WTC11 (cell line): ENCODE results near the gene TCF7L1. TPM values are rescaled to one million over a fixed set of nuclear protein-coding genes. Genes with fewer than 3 reads are reported as not detected.

ENCODE experiments used
- ATAC-seq: fragments of 200-7000 bp; cut with Tn5 transposase; 2 replicates; pipeline ENCODE4 v1.10.0; 2021; ENCODE audit warnings: mild to moderate bottlenecking, moderate library complexity
- CTCF ChIA-PET: fragments of 300-600 bp; sonication (Branson Sonifier 250); formaldehyde crosslinking; loops from one replicate; lab custom pipeline; 2021; ENCODE audit warnings: antibody characterized with exemption; lab: Charles Lee
- POLR2A ChIA-PET: fragments of 350-600 bp; sonication (Branson Sonifier 250); formaldehyde crosslinking; loops from one replicate; lab custom pipeline; 2021; ENCODE audit warnings: antibody characterized with exemption; lab: Charles Lee
- DNase-seq: peaks from one replicate; pipeline ENCODE4 v3.0.0; 2021; ENCODE audit warnings: low spot score
- H3K27ac Mint-ChIP-seq: 2 replicates; pipeline ENCODE4 v1.8.0; 2021; ENCODE audit warnings: mixed read lengths
- H3K27me3 Mint-ChIP-seq: 2 replicates; pipeline ENCODE4 v1.8.0; 2021; ENCODE audit warnings: low read depth, mild to moderate bottlenecking, moderate library complexity, mixed read lengths
- H3K36me3 Mint-ChIP-seq: 2 replicates; pipeline ENCODE4 v1.8.0; 2021; ENCODE audit warnings: mixed read lengths
- H3K4me1 Mint-ChIP-seq: 2 replicates; pipeline ENCODE4 v1.8.0; 2022; ENCODE audit warnings: mixed read lengths
- H3K4me3 Mint-ChIP-seq: 2 replicates; pipeline ENCODE4 v1.8.0; 2021; ENCODE audit warnings: mild to moderate bottlenecking, moderate library complexity, mixed read lengths
- H3K9me3 Mint-ChIP-seq: 2 replicates; pipeline ENCODE4 v1.8.0; 2021; ENCODE audit warnings: mixed read lengths
- CREM ChIP-seq: sonication (generic); formaldehyde crosslinking; IDR thresholded peaks from 2 replicates; pipeline ENCODE4 v1.8.1; 2022; ENCODE audit warnings: mild to moderate bottlenecking, missing genetic modification reagents, moderate library complexity
- JUN ChIP-seq: sonication (generic); formaldehyde crosslinking; IDR thresholded peaks from 2 replicates; pipeline ENCODE4 v1.8.0; 2023; ENCODE audit warnings: mild to moderate bottlenecking, missing genetic modification reagents
- NFYB ChIP-seq: sonication (generic); formaldehyde crosslinking; conservative IDR thresholded peaks from 2 replicates; pipeline ENCODE4 v1.8.0; 2022; ENCODE audit warnings: low read depth, missing genetic modification reagents
- NR3C1 ChIP-seq: sonication (generic); formaldehyde crosslinking; conservative IDR thresholded peaks from 2 replicates; pipeline ENCODE4 v1.8.1; 2023; ENCODE audit warnings: low read depth, mild to moderate bottlenecking, missing genetic modification reagents
- SMAD3 ChIP-seq: sonication (generic); formaldehyde crosslinking; IDR thresholded peaks from 2 replicates; pipeline ENCODE4 v1.8.0; 2022; ENCODE audit warnings: missing genetic modification reagents, mild to moderate bottlenecking, borderline replicate concordance
- TCF7 ChIP-seq: sonication (generic); formaldehyde crosslinking; IDR thresholded peaks from 2 replicates; pipeline ENCODE4 v1.8.0; 2022; ENCODE audit warnings: mild to moderate bottlenecking, low read depth, missing genetic modification reagents, moderate library complexity
- TEAD4 ChIP-seq: sonication (generic); formaldehyde crosslinking; IDR thresholded peaks from 2 replicates; pipeline ENCODE4 v1.8.0; 2022; ENCODE audit warnings: mild to moderate bottlenecking, missing genetic modification reagents
- TP53 ChIP-seq: sonication (generic); formaldehyde crosslinking; IDR thresholded peaks from 2 replicates; pipeline ENCODE4 v1.8.1; 2023; ENCODE audit warnings: mild to moderate bottlenecking, missing genetic modification reagents
- ZNF263 ChIP-seq: sonication (generic); formaldehyde crosslinking; IDR thresholded peaks from 2 replicates; pipeline ENCODE4 v1.8.1; 2022; ENCODE audit warnings: low read depth, mild to moderate bottlenecking, moderate library complexity, missing genetic modification reagents
- ZNF416 ChIP-seq: fragments of 250-450 bp; sonication (Bioruptor Pico); IDR thresholded peaks from 2 replicates; pipeline ENCODE4 v1.9.0; 2021; ENCODE audit warnings: mild to moderate bottlenecking, inconsistent platforms
- total RNA-seq: library from RNA; stranded (reverse); gene quantifications from 3 replicates; pipeline ENCODE4 v1.2.3, GENCODE V29; 2021
- TF ChIP-seq, protein P1 (sequence below): sonication (generic); formaldehyde crosslinking; IDR thresholded peaks from 2 replicates; pipeline ENCODE4 v1.8.1; 2022; ENCODE audit warnings: missing genetic modification reagents, borderline replicate concordance
- TF ChIP-seq, protein P2 (sequence below): sonication (generic); formaldehyde crosslinking; IDR thresholded peaks from 2 replicates; pipeline ENCODE4 v1.8.0; 2022; ENCODE audit warnings: mild to moderate bottlenecking, missing genetic modification reagents
- TF ChIP-seq, protein P3 (sequence below): sonication (generic); formaldehyde crosslinking; IDR thresholded peaks from 2 replicates; pipeline ENCODE4 v1.8.0; 2023; ENCODE audit warnings: missing genetic modification reagents, mild to moderate bottlenecking, borderline replicate concordance
- TF ChIP-seq, protein P4 (sequence below): fragments of 250-450 bp; sonication (Bioruptor Pico); IDR thresholded peaks from 2 replicates; pipeline ENCODE4 v1.8.0; 2021; ENCODE audit warnings: mild to moderate bottlenecking
- TF ChIP-seq, protein P5 (sequence below): sonication (generic); formaldehyde crosslinking; conservative IDR thresholded peaks from 2 replicates; pipeline ENCODE4 v1.8.1; 2022; ENCODE audit warnings: mild to moderate bottlenecking, missing genetic modification reagents
- TF ChIP-seq, protein P6 (sequence below): sonication (generic); formaldehyde crosslinking; IDR thresholded peaks from 2 replicates; pipeline ENCODE4 v1.8.1; 2023; ENCODE audit warnings: mild to moderate bottlenecking, missing genetic modification reagents, moderate library complexity
- TF ChIP-seq, protein P7 (sequence below): fragments of 250-450 bp; sonication (Bioruptor Pico); IDR thresholded peaks from 2 replicates; pipeline ENCODE4 v1.9.0; 2021; ENCODE audit warnings: mild to moderate bottlenecking, borderline replicate concordance
- TF ChIP-seq, protein P8 (sequence below): fragments of 250-450 bp; sonication (Bioruptor Pico); IDR thresholded peaks from 2 replicates; pipeline ENCODE4 v1.9.0; 2021; ENCODE audit warnings: moderate library complexity, mild to moderate bottlenecking, inconsistent platforms, borderline replicate concordance

The TCF7L1 gene
- total RNA-seq, 1 experiment from 2014 or later, result 104 TPM

DNA sequence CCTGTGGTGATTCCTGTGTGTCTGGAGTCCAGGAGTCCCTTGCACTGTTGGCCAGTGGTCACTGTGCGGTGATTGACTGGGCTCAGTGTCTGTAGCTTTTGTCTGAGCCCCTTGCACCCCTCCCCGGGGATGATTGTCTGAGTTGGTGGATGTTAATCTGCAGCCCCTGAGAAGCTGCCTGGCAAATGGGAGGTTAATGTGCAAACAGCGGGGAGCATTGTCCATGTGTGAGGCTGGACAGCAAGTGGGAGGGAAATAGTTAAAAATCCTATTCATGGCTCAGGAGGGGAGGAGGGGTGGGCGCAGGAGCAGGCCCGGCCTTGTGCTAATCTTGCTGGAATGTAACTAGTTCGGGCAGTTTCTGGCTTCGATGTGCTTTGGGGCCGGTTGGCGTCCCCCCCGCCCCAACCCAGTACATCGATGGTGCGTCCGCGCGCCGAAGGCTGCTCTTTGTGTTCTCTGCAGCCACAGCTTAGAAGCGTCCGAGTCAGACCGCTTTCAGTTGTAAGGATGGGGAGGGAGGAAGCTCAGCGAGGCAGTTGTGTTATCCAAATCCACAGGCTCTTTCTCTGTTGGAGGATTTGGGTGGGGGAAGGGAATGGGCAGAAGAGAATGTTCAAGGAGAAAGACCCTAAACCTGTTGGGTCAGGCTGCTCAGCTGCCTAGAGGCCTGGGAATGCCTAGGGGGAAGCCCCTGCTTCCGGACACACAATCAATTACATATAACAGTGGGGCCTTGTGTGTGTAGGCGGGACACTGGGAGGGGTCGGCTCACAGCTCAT lies 122.8 kb downstream of the TCF7L1 start:
- peak; percentile 61 for ATAC-seq
- no peaks in the 10 kb centered on the region for H3K27me3 Mint-ChIP-seq
- TF ChIP-seq, protein P1, sequence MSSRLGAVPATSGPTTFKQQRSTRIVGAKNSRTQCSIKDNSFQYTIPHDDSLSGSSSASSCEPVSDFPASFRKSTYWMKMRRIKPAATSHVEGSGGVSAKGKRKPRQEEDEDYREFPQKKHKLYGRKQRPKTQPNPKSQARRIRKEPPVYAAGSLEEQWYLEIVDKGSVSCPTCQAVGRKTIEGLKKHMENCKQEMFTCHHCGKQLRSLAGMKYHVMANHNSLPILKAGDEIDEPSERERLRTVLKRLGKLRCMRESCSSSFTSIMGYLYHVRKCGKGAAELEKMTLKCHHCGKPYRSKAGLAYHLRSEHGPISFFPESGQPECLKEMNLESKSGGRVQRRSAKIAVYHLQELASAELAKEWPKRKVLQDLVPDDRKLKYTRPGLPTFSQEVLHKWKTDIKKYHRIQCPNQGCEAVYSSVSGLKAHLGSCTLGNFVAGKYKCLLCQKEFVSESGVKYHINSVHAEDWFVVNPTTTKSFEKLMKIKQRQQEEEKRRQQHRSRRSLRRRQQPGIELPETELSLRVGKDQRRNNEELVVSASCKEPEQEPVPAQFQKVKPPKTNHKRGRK (CRISPR knock-in tag), result no peak
- TF ChIP-seq CREM (CRISPR knock-in tag), result peak; percentile 61; the same call in 1 of the 2 replicates
- TF ChIP-seq SMAD3, result no peak
- TF ChIP-seq, protein P2, sequence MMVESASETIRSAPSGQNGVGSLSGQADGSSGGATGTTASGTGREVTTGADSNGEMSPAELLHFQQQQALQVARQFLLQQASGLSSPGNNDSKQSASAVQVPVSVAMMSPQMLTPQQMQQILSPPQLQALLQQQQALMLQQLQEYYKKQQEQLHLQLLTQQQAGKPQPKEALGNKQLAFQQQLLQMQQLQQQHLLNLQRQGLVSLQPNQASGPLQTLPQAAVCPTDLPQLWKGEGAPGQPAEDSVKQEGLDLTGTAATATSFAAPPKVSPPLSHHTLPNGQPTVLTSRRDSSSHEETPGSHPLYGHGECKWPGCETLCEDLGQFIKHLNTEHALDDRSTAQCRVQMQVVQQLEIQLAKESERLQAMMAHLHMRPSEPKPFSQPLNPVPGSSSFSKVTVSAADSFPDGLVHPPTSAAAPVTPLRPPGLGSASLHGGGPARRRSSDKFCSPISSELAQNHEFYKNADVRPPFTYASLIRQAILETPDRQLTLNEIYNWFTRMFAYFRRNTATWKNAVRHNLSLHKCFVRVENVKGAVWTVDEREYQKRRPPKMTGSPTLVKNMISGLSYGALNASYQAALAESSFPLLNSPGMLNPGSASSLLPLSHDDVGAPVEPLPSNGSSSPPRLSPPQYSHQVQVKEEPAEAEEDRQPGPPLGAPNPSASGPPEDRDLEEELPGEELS (CRISPR knock-in tag), result 0 out of 2 replicates have a peak, but pooled peaks have one; percentile 14
- TF ChIP-seq TCF7 (CRISPR knock-in tag), result no peak
- peak; percentile 79 for TF ChIP-seq TEAD4 (CRISPR knock-in tag)
- TF ChIP-seq, protein P3, sequence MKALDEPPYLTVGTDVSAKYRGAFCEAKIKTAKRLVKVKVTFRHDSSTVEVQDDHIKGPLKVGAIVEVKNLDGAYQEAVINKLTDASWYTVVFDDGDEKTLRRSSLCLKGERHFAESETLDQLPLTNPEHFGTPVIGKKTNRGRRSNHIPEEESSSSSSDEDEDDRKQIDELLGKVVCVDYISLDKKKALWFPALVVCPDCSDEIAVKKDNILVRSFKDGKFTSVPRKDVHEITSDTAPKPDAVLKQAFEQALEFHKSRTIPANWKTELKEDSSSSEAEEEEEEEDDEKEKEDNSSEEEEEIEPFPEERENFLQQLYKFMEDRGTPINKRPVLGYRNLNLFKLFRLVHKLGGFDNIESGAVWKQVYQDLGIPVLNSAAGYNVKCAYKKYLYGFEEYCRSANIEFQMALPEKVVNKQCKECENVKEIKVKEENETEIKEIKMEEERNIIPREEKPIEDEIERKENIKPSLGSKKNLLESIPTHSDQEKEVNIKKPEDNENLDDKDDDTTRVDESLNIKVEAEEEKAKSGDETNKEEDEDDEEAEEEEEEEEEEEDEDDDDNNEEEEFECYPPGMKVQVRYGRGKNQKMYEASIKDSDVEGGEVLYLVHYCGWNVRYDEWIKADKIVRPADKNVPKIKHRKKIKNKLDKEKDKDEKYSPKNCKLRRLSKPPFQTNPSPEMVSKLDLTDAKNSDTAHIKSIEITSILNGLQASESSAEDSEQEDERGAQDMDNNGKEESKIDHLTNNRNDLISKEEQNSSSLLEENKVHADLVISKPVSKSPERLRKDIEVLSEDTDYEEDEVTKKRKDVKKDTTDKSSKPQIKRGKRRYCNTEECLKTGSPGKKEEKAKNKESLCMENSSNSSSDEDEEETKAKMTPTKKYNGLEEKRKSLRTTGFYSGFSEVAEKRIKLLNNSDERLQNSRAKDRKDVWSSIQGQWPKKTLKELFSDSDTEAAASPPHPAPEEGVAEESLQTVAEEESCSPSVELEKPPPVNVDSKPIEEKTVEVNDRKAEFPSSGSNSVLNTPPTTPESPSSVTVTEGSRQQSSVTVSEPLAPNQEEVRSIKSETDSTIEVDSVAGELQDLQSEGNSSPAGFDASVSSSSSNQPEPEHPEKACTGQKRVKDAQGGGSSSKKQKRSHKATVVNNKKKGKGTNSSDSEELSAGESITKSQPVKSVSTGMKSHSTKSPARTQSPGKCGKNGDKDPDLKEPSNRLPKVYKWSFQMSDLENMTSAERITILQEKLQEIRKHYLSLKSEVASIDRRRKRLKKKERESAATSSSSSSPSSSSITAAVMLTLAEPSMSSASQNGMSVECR, result no peak; the same call in 1 of the 2 replicates
- TF ChIP-seq, protein P4, sequence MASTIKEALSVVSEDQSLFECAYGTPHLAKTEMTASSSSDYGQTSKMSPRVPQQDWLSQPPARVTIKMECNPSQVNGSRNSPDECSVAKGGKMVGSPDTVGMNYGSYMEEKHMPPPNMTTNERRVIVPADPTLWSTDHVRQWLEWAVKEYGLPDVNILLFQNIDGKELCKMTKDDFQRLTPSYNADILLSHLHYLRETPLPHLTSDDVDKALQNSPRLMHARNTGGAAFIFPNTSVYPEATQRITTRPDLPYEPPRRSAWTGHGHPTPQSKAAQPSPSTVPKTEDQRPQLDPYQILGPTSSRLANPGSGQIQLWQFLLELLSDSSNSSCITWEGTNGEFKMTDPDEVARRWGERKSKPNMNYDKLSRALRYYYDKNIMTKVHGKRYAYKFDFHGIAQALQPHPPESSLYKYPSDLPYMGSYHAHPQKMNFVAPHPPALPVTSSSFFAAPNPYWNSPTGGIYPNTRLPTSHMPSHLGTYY (CRISPR knock-in tag), result no peak
- TF ChIP-seq NR3C1 (CRISPR knock-in tag), result no peak
- TF ChIP-seq, protein P5, sequence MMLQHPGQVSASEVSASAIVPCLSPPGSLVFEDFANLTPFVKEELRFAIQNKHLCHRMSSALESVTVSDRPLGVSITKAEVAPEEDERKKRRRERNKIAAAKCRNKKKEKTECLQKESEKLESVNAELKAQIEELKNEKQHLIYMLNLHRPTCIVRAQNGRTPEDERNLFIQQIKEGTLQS (CRISPR knock-in tag), result no peak
- no peak for TF ChIP-seq ZNF263
- TF ChIP-seq NFYB, result no peak
- no peak for TF ChIP-seq ZNF416 (CRISPR knock-in tag)
- TF ChIP-seq, protein P6, sequence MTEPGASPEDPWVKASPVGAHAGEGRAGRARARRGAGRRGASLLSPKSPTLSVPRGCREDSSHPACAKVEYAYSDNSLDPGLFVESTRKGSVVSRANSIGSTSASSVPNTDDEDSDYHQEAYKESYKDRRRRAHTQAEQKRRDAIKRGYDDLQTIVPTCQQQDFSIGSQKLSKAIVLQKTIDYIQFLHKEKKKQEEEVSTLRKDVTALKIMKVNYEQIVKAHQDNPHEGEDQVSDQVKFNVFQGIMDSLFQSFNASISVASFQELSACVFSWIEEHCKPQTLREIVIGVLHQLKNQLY (CRISPR knock-in tag), result no peak
- TF ChIP-seq, protein P7, sequence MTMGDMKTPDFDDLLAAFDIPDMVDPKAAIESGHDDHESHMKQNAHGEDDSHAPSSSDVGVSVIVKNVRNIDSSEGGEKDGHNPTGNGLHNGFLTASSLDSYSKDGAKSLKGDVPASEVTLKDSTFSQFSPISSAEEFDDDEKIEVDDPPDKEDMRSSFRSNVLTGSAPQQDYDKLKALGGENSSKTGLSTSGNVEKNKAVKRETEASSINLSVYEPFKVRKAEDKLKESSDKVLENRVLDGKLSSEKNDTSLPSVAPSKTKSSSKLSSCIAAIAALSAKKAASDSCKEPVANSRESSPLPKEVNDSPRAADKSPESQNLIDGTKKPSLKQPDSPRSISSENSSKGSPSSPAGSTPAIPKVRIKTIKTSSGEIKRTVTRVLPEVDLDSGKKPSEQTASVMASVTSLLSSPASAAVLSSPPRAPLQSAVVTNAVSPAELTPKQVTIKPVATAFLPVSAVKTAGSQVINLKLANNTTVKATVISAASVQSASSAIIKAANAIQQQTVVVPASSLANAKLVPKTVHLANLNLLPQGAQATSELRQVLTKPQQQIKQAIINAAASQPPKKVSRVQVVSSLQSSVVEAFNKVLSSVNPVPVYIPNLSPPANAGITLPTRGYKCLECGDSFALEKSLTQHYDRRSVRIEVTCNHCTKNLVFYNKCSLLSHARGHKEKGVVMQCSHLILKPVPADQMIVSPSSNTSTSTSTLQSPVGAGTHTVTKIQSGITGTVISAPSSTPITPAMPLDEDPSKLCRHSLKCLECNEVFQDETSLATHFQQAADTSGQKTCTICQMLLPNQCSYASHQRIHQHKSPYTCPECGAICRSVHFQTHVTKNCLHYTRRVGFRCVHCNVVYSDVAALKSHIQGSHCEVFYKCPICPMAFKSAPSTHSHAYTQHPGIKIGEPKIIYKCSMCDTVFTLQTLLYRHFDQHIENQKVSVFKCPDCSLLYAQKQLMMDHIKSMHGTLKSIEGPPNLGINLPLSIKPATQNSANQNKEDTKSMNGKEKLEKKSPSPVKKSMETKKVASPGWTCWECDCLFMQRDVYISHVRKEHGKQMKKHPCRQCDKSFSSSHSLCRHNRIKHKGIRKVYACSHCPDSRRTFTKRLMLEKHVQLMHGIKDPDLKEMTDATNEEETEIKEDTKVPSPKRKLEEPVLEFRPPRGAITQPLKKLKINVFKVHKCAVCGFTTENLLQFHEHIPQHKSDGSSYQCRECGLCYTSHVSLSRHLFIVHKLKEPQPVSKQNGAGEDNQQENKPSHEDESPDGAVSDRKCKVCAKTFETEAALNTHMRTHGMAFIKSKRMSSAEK, result no peak
- TF ChIP-seq JUN (CRISPR knock-in tag), result no peak
- TF ChIP-seq, protein P8, sequence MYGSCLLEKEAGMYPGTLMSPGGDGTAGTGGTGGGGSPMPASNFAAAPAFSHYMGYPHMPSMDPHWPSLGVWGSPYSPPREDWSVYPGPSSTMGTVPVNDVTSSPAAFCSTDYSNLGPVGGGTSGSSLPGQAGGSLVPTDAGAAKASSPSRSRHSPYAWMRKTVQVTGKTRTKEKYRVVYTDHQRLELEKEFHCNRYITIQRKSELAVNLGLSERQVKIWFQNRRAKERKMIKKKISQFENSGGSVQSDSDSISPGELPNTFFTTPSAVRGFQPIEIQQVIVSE (CRISPR knock-in tag), result no peak
- no peak for TF ChIP-seq TP53 (CRISPR knock-in tag)

More for the DNA sequence above, 122.8 kb downstream of the TCF7L1 start:
- H3K9me3 Mint-ChIP-seq, result no peaks in the 10 kb centered on the region
- H3K4me3 Mint-ChIP-seq, result peak overlapping the region; percentile 68
- ChIA-PET CTCF (interaction anchor here (0.5 to 4.5 kb wide), 20 partner anchors 8 to 330 kb away, joined by 3 to 45 read pairs (median 6); partner anchors contain the start of gene TCF7L1), POLR2A (interaction anchor here (0.6 to 3.3 kb wide), 14 partner anchors 9 to 349 kb away, joined by 3 to 34 read pairs (median 5); no protein-coding TSS in a partner anchor)
- DNase-seq, result peak; percentile 85
- H3K27ac Mint-ChIP-seq, result peak overlapping the region; percentile 100
- H3K36me3 Mint-ChIP-seq, result 0 out of 2 replicates have a peak, but pooled peaks cover 5% of the 10 kb centered on the region
- H3K4me1 Mint-ChIP-seq, result peaks cover 94% of the 10 kb centered on the region
